Suppressor macrophage treated with lipopolysaccharide for 4 hours (primary cell): ENCODE results near the gene CCDC182.

Experiments
- DNase-seq: peaks from one replicate; pipeline ENCODE4 v3.0.0-alpha.2; 2020

CCDC182 gene

DNA sequence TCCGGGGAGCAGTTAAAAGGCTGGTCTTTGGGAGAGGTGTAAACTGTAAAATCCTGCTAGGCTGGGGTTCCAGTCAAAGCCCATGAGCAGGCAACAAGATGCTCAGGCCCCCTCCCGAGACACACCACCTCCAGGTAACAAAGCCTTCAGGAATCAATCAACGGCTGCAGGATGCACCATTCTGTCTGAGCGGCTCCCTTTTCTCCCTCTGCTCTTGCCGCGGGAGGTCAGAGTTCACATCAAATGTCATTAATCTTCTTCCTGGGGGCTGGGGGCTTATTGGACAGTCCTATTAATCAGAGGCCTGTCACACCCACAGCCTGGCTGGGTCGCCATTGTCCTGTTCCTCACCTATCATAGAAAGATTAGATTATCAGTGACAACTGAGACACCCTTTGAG lies 11.9 kb upstream of the CCDC182 start:
- DNase-seq, result no peak

GRCh38 chr17:57755480-57756070 lies 10.5 kb upstream of the CCDC182 start:
- no peak for DNase-seq

GRCh38 chr17:57752031-57752905 lies 7.2 kb upstream of the CCDC182 start:
- peak; percentile 12 for DNase-seq

DNA sequence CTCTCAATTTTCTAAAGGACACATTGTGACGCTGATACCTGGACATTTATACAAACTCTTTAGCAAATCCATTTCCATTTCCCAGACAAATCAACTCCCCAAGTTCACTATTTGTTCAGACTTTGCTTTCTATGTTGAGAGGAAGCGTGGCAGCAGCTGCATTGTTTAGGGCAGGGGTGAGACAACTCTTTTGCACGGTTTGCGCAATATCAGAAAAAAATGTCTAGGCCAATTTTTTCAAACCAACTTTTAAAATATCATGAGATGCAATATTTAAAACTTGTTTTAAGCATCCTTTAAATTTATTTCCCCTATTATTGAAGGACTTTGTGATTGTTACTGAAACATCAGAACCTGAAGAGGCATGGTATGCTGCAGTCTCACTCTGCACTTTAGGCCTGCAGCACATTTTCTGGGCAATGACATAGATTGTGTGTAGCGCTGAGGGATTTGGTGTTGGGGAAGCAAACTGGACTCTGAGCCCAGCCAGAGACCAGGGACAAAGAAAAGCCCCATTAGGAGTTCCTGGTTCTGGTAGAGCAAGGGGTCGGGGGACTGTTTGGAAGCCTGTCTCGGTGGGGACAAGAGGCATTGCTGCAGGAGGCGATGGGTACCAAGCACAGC lies 6.4 kb upstream of the CCDC182 start:
- peak; percentile 28 for DNase-seq

GRCh38 chr17:57750895-57751294 lies 5.8 kb upstream of the CCDC182 start:
- DNase-seq, result no peak

- no peak for DNase-seq
Observed at GRCh38 chr17:57750109-57750871, 5.2 kb upstream of the CCDC182 start.

DNA sequence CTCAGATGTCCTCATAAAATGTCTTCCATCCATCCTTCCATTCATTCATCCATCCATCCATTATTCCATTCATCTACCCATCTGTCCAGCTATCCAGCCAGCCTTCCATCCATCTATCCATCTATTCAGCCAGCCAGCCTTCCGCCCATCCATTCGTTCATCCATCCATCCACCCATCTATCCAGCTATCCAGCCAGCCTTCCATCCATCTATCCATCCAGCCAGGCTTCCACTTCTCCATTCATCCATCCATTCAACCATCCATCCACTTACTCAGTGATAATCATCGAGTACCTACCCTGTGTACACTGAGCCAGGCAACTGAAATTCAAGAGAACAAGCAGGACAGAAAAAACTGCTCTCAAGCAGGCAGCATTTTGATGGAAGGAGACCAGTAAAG lies 4.6 kb upstream of the CCDC182 start:
- no peak for DNase-seq

DNA sequence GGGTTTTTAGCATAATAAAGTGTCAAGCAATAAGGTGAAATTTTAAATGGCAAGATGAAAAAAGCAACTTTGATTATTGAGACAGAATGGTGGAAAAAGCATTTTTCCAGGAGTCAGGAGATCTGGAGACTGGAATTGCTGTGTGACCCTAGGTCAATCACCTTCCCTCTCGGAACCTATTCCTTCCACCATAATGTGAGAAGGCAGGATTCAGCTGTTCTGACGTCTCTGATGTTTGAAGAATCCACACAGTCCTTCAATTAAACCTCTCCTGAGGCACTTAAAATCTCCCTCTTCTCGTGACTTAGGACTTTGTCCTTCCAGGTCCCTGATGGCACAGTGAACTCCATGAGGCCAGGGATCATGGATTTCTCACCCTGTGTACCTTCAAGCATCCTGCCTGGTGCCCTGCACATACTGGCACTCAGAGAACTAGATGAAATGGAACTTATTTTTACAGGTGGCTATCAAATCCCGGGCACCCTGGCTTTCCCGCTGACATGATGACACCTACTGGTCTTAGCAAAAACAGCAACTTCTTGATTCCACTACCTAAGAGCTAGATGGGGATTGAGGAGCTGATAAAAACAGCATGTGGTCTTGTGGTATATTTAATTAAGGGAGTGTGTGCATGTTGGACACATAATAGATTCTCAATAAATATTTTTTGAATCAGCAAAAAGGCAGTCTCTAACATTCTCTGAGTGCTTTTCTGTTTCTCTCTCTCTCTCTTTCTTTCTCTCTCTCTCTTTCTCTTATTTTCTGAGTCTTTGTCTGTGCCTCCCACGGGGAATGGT lies 2.3 kb upstream of the CCDC182 start:
- DNase-seq, result peak; percentile 58

GRCh38 chr17:57746221-57746620 lies 1.1 kb upstream of the CCDC182 start:
- no peak for DNase-seq

DNA sequence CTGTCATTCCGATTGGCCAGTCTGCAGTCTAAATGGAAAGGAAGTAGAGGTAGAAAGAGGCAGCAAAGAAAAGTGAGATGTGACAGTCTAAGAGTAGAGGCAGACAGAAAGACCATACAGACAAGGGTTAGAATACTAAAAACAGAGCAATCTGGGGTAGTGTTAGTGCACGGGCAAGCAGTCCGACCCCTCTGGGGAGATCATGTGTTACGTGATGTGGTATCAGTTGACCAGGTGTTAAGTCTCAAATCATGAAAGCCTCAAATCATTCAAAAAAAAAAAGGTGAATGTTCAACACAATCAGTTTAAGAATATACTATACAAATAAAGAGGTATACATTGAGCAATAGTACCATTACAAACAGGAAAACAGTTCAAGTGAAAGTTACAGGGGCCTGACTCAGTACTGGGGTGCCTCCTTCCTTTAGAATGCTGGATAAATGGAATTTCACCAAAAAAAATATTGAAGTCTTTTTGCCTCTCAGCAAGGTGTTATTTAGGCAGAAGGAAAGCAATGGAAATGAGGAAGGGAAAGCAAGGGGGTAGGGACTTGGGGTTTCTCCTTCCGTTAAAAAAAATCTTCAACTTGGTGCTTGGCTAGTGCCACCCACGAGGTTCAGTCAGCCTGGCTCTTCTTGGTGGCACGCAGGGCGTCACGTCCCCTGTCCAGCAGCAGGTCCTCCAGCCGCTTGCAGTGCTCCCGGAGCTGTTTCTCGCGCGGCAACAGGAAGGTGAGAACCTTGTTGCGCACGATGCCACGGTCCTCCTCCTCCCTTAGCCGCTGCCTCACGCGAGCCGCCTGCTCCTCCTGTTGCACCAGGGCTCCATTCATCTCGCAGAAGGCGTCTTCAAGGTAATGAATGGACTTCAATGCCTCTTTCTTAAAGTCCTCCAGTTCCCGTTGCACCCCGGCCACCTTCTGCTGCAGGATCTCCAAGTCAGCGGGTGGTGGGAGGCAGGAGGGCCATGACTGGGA lies 616 bp downstream of the CCDC182 start:
- DNase-seq, result peak; percentile 56

DNA sequence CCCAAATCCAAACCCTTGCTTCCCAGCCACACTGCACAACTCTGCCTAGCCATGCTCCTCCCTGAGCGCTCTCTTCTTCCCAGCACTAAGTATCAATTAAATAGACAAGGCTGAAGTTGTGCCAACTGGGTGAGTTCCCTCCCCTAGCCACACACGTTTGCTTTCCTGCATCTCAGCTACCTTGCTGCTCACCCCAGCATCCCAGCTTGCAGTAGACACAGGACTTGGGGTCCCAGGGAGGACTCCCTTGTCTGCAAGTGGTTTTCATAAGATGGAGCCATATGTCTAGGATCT lies 4.9 kb downstream of the CCDC182 start:
- DNase-seq, result no peak

DNA sequence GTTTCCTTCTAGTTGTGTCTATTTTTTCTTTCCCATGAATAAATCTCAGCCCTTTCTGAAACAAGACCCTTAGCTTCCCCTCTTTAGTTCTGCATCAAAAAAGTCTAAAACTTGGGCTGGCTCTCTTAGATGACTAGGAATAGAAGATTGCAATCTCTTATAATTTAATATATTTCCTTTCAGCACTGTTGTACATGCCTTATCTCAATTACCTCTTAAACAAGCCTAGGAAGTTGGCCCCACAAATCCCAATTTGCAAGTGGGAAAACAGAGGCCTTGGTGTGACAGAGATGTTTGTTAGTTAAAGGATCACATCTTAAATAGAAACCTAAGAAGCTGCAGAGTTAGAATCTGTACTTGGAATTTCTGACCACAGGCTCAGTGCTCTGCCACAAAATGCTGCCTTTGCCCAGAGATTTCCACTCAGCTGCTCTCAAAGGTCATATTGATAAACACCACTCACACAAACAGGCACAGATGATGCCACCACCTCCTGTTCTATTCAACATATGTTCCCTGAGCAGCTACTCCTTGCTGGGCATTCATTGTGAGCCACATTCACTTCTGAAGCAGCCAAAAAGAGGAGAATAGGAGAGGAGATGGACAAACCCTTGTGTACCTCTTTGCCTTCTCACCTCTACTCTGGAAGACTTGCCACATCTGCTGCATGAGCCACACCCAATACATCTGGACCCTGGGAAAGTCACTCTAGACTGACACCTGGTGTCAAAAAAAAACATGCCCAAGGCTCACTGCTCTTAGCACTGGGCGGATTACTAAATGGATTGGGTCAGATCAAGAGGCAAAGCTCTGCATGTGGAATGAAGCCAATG lies 5.5 kb downstream of the CCDC182 start:
- no peak for DNase-seq

- DNase-seq, result no peak
Observed at GRCh38 chr17:57737450-57737849, 7.6 kb downstream of the CCDC182 start.

DNA sequence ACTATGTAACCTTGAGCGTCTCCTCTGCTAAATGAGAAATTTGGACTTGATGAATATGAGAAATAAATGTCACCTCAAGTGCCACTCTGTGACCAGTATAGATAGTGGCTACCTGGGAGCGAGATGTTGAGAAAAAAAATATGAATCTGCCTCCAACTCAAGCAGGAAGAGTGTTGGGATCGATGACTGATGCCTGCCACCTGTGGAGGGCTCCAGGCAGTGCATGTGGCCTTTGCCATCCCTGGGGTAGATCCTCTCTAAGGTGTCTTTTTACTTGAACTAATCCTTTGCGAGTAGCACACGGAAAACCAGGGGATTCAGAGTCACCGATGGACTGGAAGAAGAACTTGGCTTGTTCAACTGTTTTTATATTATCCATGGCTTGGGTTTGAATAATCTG lies 9.4 kb downstream of the CCDC182 start:
- no peak for DNase-seq

DNA sequence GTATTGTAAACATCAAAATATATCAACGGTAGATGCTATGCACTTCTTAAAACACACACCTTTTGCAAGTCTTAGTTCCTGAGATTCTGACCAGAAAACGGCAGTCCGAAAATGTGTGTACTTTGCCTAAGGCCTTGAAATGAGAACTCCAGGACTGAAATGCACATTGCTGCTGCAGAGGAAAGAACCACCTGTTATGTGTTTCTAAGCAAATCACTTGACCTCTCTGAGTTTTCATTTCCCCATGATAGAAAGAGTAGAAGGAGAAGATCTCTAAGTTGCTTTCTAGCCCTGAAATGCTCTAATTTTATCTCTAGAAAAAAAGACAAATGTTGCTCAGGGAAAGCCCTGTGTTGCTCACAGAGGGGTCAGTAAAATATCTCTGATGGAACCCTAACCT lies 9.9 kb downstream of the CCDC182 start:
- DNase-seq, result no peak

DNA sequence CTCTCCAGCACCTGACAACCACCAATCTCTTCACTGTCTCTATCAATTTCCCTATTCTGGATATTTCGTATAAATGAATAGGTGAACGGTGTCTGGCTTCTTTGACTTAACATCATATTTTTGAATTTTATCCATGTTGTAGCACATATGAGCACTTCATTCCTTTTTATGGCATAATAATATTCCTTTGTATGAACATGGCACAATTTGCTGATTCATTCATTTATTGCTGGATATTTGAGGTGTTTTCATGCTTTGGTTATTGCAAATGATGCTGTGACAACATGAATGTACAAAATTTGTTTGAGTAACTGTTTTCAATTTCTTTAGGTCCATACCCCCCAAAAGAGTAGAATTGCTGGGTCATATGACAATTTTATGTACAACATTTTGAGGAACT lies 12.0 kb downstream of the CCDC182 start:
- no peak for DNase-seq

GRCh38 chr17:57732062-57732461 lies 13.0 kb downstream of the CCDC182 start:
- no peak for DNase-seq

- DNase-seq, result no peak
Observed at GRCh38 chr17:57730026-57730701, 14.9 kb downstream of the CCDC182 start.

- no peak for DNase-seq
Observed at GRCh38 chr17:57727630-57728175, 17.4 kb downstream of the CCDC182 start.

DNA sequence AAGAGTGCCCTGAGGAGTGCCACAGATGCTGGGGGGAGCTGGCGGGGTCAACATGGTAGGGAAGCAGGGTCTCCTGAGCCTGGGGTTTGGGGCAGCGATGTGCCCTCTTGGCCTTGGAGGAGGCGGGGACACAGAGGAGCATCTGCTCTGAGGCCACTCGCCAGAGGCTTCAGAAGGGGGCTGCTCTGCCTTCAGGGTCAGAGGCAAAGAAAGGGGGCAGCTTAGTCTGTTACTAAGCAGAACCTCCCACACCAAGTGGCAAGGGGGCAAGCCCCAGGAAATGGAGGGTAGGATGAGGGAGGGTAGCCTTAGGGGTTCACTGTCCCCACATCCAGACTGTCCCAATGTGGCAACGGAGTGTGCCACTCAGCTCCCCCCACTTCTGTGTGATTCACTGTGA lies 18.3 kb downstream of the CCDC182 start:
- no peak for DNase-seq
